GM23338 (cell line): ENCODE measurements around the gene SIM1. TPM values are rescaled to one million over a fixed set of nuclear protein-coding genes. Genes with fewer than 3 reads are reported as not detected.
A peak's percentile ranks its signal among the peaks of the same experiment; 100 is the strongest.

Experiments used
- ATAC-seq: fragments of 200-7000 bp; cut with Tn5 transposase; 3 replicates; pipeline ENCODE4 v1.9.1; 2020
- DNase-seq: peaks from one replicate; pipeline ENCODE4 v3.0.0-alpha.2; 2015; ENCODE audit warnings: low spot score
- H2AFZ ChIP-seq: fragments of 200-600 bp; sonication (generic); 2 replicates; pipeline ENCODE4 v1.8.0; 2016; ENCODE audit warnings: antibody characterized with exemption, mild to moderate bottlenecking, moderate library complexity
- H3F3A ChIP-seq: fragments of 200-600 bp; sonication (generic); replicated peaks from 2 replicates; pipeline ENCODE4 v1.8.0; 2017; ENCODE audit warnings: antibody characterized with exemption, mixed run types, low read depth
- H3K27ac ChIP-seq: fragments of 200-600 bp; sonication (generic); 2 replicates; pipeline ENCODE4 v1.6.1; 2016; ENCODE audit warnings: low read depth
- H3K27me3 ChIP-seq: fragments of 200-600 bp; sonication (generic); 2 replicates; pipeline ENCODE4 v1.8.0; 2016; ENCODE audit warnings: mild to moderate bottlenecking, mixed run types, moderate library complexity; ENCODE audit not compliant: insufficient read depth
- H3K36me3 ChIP-seq: fragments of 200-600 bp; sonication (generic); 2 replicates; pipeline ENCODE4 v1.8.0; 2016; ENCODE audit warnings: mild to moderate bottlenecking; ENCODE audit not compliant: insufficient read depth
- H3K4me1 ChIP-seq: fragments of 200-600 bp; sonication (generic); 2 replicates; pipeline ENCODE4 v1.8.0; 2016; ENCODE audit warnings: mild to moderate bottlenecking, moderate library complexity; ENCODE audit not compliant: insufficient read depth
- H3K4me2 ChIP-seq: fragments of 200-600 bp; sonication (generic); 2 replicates; pipeline ENCODE4 v1.7.1; 2017; ENCODE audit warnings: mixed run types
- H3K4me3 ChIP-seq: fragments of 200-600 bp; sonication (generic); 2 replicates; pipeline ENCODE4 v1.6.1; 2016; ENCODE audit warnings: mixed run types
- H3K79me2 ChIP-seq: fragments of 200-600 bp; sonication (generic); replicated peaks from 2 replicates; pipeline ENCODE4 v1.8.0; 2017; ENCODE audit warnings: mild to moderate bottlenecking; ENCODE audit not compliant: insufficient read depth
- H3K9me2 ChIP-seq: fragments of 200-600 bp; sonication (generic); 2 replicates; pipeline ENCODE4 v1.8.0; 2017; ENCODE audit not compliant: insufficient read depth
- H4K20me1 ChIP-seq: fragments of 200-600 bp; sonication (generic); replicated peaks from 2 replicates; pipeline ENCODE4 v1.8.0; 2017; ENCODE audit warnings: mild to moderate bottlenecking; ENCODE audit not compliant: insufficient read depth
- H3K27ac Mint-ChIP-seq: 2 replicates; pipeline ENCODE4 v1.8.0; 2020; ENCODE audit warnings: inconsistent platforms, mild to moderate bottlenecking, moderate library complexity, mixed read lengths
- H3K27me3 Mint-ChIP-seq: 3 replicates; pipeline ENCODE4 v1.8.0; 2022; ENCODE audit warnings: low read depth, mild to moderate bottlenecking, moderate library complexity, mixed read lengths, inconsistent platforms; ENCODE audit not compliant: insufficient read depth, poor library complexity
- H3K36me3 Mint-ChIP-seq: 3 replicates; pipeline ENCODE4 v1.8.0; 2021; ENCODE audit warnings: low read depth, mild to moderate bottlenecking, inconsistent platforms, moderate library complexity, mixed read lengths
- H3K4me1 Mint-ChIP-seq: 3 replicates; pipeline ENCODE4 v1.8.0; 2020; ENCODE audit warnings: mild to moderate bottlenecking, inconsistent platforms, mixed read lengths
- H3K4me3 Mint-ChIP-seq: 3 replicates; pipeline ENCODE4 v1.8.0; 2021; ENCODE audit warnings: moderate library complexity, mild to moderate bottlenecking, inconsistent platforms, mixed read lengths
- H3K9me3 Mint-ChIP-seq: 3 replicates; pipeline ENCODE4 v1.8.0; 2020; ENCODE audit warnings: moderate library complexity, mild to moderate bottlenecking, inconsistent platforms, mixed read lengths
- EZH2 ChIP-seq: fragments of 200-600 bp; sonication (generic); IDR thresholded peaks from one replicate; pipeline ENCODE4 v1.8.0; 2017; ENCODE audit warnings: antibody characterized with exemption, mild to moderate bottlenecking, low read depth; ENCODE audit not compliant: unreplicated experiment
- EZH2phosphoT487 ChIP-seq: fragments of 200-600 bp; sonication (generic); IDR thresholded peaks from one replicate; pipeline ENCODE4 v1.8.1; 2018; ENCODE audit warnings: antibody characterized with exemption; ENCODE audit not compliant: unreplicated experiment
- ZNF462 ChIP-seq: fragments of 250-450 bp; sonication (Bioruptor Pico); IDR thresholded peaks from 2 replicates; pipeline ENCODE4 v1.5.0; 2020; ENCODE audit warnings: mild to moderate bottlenecking, moderate library complexity
- polyA plus RNA-seq: library from polyadenylated mRNA; unstranded; fragments of >200 nt; fragmentation: Nextera tagmentation; extraction: Ambion mirVana; gene quantifications from 2 replicates; pipeline ENCODE4 v1.2.1, GENCODE V29; 2016
- total RNA-seq: library from RNA; depleted of rRNA; stranded (reverse); fragments of >200 nt; shearing (Covaris generic); gene quantifications from 2 replicates; pipeline ENCODE4 v1.2.3, GENCODE V29; 2014
- TF ChIP-seq, protein P1 (sequence below): IDR thresholded peaks from one replicate; pipeline ENCODE4 v1.6.1; 2018; ENCODE audit warnings: antibody characterized with exemption; ENCODE audit not compliant: unreplicated experiment

SIM1 gene
- total and polyA plus RNA-seq, 2 experiments from 2014 or later = 0.42 to 0.49 TPM

- Mint-ChIP-seq H3K4me1 (peaks cover 70% of the 10 kb centered on the region), H3K27ac (no peak overlapping the region), H3K4me3 (peak overlapping the region; percentile 74), H3K9me3 (no peaks in the 10 kb centered on the region; the same call in 2 of the 3 replicates), H3K36me3 (no peaks in the 10 kb centered on the region), H3K27me3 (peaks cover 37% of the 10 kb centered on the region)
- ATAC-seq = no peak
- peak overlapping the region; percentile 89 for H3K4me2 ChIP-seq
- H3K4me1 ChIP-seq = peaks cover 81% of the 10 kb centered on the region
- H3K9me2 ChIP-seq = no peaks in the 10 kb centered on the region
- peaks cover 29% of the 10 kb centered on the region; the same call in 1 of the 2 replicates for H3F3A ChIP-seq
- H4K20me1 ChIP-seq = peaks cover 47% of the 10 kb centered on the region
- H3K27me3 ChIP-seq = peaks cover 100% of the 10 kb centered on the region
- TF ChIP-seq EZH2 (peak; percentile 88), EZH2phosphoT487 (peak; percentile 1)
- TF ChIP-seq, protein P1, sequence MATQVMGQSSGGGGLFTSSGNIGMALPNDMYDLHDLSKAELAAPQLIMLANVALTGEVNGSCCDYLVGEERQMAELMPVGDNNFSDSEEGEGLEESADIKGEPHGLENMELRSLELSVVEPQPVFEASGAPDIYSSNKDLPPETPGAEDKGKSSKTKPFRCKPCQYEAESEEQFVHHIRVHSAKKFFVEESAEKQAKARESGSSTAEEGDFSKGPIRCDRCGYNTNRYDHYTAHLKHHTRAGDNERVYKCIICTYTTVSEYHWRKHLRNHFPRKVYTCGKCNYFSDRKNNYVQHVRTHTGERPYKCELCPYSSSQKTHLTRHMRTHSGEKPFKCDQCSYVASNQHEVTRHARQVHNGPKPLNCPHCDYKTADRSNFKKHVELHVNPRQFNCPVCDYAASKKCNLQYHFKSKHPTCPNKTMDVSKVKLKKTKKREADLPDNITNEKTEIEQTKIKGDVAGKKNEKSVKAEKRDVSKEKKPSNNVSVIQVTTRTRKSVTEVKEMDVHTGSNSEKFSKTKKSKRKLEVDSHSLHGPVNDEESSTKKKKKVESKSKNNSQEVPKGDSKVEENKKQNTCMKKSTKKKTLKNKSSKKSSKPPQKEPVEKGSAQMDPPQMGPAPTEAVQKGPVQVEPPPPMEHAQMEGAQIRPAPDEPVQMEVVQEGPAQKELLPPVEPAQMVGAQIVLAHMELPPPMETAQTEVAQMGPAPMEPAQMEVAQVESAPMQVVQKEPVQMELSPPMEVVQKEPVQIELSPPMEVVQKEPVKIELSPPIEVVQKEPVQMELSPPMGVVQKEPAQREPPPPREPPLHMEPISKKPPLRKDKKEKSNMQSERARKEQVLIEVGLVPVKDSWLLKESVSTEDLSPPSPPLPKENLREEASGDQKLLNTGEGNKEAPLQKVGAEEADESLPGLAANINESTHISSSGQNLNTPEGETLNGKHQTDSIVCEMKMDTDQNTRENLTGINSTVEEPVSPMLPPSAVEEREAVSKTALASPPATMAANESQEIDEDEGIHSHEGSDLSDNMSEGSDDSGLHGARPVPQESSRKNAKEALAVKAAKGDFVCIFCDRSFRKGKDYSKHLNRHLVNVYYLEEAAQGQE = no peak
- H3K27ac ChIP-seq = no peak overlapping the region
- DNase-seq = no peak
- no peaks in the 10 kb centered on the region for H3K36me3 ChIP-seq
- peak overlapping the region; percentile 55 for H3K4me3 ChIP-seq
- no peaks in the 10 kb centered on the region for H3K79me2 ChIP-seq
- H2AFZ ChIP-seq = peak overlapping the region; percentile 87; the same call in 1 of the 2 replicates
These were observed 5.7 kb downstream of the SIM1 start for GRCh38 chr6:100458841-100459591.

DNA sequence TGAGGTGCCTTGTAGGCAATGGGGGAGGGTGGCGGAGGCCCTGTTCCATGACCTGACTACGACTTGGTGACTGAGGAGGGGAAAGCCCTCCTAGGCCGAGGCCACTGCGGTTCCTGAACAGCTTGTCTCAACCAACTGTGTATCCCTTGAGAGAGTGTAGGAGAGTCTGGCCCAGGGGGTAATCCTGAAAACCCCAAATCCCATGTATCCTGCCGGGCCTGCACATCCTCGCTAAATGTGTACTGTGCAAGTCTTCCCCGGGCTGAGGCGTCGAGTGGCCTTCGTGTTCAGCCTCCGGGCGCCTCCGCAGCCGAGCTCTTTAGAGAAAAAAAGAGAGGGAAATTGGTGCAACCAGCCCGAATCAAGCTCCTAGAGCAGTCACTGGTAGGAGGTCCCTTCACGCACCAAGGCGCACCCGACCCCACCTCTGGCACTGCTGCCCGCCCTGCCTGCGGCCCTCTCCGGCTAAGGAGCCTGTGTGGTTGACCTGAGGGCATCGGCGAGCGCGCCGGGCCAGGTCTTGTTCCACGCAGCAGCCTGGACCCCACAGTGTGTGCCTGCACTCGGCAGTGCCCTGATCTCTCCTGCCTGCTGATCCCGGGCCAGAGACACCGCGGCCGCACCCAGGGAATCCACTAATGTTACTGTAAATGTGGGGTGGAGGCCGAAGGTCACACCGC, 7.3 kb downstream of the SIM1 start:
- no peaks in the 10 kb centered on the region for H3K36me3 ChIP-seq
- no peak overlapping the region for H3K27ac Mint-ChIP-seq
- peak overlapping the region; percentile 89 for H3K4me2 ChIP-seq
- H3K4me1 Mint-ChIP-seq = peaks cover 65% of the 10 kb centered on the region
- H3K9me2 ChIP-seq = no peaks in the 10 kb centered on the region
- TF ChIP-seq EZH2phosphoT487 (peak; percentile 88), EZH2 (peak; percentile 65), ZNF462 (no peak)
- H2AFZ ChIP-seq = peak overlapping the region; percentile 87
- ATAC-seq (peak; percentile 16), DNase-seq (peak; percentile 68)
- peak overlapping the region; percentile 55 for H3K4me3 ChIP-seq
- H3K4me3 Mint-ChIP-seq = peak overlapping the region; percentile 74
- H3K27ac ChIP-seq = no peak overlapping the region
- no peaks in the 10 kb centered on the region; the same call in 2 of the 3 replicates for H3K9me3 Mint-ChIP-seq
- H3K27me3 ChIP-seq = peaks cover 100% of the 10 kb centered on the region
- H3K27me3 Mint-ChIP-seq = peaks cover 21% of the 10 kb centered on the region
- no peaks in the 10 kb centered on the region for H3K36me3 Mint-ChIP-seq
- H4K20me1 ChIP-seq = peaks cover 34% of the 10 kb centered on the region
- peaks cover 74% of the 10 kb centered on the region for H3K4me1 ChIP-seq
- no peaks in the 10 kb centered on the region for H3K79me2 ChIP-seq
- peaks cover 23% of the 10 kb centered on the region; the same call in 1 of the 2 replicates for H3F3A ChIP-seq
